IPS-NIHi11 (cell line): ENCODE results near the gene TRPV4.
"Not testable (repeated sequence)": the region's sequence is repeated elsewhere in the genome, so short reads cannot be mapped to it uniquely, and the experiment has no call there.

Source experiments
- DNase-seq: peaks from one replicate; pipeline ENCODE4 v3.0.0; 2012; ENCODE audit warnings: mixed read lengths, low spot score

Gene TRPV4

DNA sequence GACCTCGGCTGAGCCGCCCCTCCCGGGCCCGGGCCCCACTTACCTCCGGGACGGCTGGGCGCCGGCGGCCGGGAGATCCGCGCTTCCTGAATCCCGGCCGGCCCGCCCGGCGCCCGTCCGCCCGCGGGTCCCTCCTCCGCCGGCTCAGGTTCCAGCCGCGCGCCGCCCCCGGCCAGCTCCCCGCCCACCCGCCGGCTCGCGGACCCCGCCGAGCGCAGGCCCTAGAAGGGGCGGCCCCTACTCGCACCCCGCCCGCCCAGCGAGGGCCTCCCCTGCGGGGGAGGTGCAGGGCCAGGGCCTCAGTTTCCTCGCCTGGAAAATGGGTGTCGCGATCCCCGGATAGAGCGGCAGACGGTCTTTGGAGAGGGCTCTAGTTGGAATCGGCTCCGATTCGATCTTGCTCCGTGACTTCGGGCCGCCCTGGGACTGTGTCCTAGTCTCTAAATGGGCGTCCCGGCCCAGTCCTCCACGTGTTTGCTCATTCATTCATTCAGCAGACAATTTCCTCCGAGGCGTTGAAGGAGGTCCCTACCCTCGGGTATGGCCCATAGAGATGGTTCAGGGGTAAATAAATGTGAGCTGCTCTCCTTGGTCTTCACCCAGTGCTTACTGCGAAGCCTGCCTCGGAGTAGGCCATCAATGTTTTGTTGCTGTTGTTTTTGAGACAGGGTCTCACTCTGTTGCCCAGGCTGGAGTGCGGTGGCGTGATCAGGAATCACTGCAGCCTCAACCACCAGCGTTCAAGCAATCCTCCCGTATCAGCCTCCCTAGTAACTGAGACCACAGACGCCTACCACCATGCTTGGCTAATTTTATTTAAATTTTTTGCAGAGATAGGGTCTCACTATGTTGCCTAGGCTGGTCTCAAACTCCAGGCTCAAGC, at the start of gene TRPV4:
Gene TRPV4, minus strand, starts transcription at position 92 of the 883 bp plus-strand sequence. CDS start 18,602 bp downstream, outside the sequence.
- peak; percentile 94 for DNase-seq

DNA sequence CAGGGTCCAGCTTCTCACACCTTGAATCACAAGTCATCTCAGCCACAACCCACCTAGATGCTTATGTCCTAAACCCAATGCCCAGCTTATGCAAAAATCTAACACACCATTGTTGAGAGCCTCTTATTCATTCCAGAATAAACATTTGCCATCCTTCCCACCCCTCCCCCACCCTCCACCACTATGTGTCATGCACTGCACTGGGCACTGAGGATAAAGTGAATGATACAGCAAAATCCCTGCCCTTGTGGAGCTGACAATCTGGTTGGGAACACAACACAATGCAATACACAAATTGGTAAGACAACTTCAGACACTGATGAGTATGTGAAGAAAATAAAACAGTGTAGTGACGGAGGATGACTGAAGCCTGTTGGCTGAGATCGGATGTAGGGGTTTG, 48.6 kb upstream of the TRPV4 start:
- no peak for DNase-seq

DNA sequence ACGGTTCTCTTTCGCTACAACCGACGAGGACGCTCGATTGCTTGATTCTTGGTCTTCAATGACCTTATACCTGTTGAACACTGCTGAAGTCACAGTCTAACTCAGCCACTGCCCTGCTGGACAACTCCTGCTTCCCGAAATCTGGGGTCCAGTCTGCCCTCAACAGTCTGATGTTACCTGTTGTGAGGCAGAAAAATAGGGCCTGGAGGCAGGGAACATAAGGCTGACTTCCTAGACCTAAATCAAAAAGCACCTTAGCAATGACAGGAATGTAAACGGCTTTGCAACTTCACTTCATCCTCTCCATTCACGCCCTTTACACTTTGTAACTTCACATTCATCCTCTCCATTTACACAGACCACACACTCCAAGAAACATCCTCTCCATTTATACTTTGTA, 47.7 kb upstream of the TRPV4 start:
- DNase-seq: no peak

DNA sequence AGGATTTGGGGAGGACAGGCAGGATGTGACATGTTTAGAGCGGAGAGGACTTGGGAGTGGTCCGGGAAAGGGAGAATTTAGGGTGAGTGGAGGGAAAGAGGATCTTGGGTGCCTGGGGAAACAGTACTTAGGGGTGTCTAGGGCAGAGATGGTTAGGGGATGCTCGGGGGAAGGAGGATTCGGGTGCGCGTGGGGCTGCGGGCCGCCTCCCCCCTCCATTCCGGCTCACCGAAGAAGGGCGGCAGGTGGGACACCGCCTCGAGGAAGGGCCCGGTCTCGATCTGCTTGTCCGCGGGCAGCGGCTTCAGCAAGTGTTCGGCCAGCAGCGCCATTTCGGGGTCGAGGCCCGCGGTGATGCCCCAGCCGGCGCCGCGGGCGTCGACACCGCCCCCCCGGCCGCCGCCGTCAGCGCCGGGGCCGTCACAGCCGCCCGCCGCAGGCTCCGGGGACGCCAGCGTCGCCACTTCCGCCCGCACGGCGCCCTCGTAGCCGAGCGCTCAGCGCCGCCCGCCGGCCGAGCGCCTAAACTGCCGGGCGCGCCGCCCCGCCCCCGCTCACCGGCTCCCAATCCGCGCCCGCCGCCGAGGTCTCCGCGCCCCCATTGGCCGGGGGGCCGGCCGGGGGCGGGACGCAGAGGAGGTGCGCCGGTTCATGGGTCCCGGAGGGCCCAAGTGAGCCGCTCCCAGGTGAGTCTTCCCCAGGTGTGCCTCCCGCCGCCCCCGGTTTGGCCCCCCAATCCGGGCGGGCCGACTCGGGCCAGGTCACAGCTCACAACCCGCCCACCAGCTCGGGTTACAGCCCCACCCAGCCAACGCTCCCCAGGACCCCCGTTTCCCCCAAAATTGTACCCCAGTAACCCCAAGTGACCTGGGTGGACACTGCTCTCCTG, 47.1 kb upstream of the TRPV4 start, which contains the start of gene GLTP:
Gene GLTP, minus strand, starts transcription at position 499 of the 889 bp plus-strand sequence. Its CDS starts 167 bp downstream, at position 332.
- DNase-seq: peak; percentile 99

DNA sequence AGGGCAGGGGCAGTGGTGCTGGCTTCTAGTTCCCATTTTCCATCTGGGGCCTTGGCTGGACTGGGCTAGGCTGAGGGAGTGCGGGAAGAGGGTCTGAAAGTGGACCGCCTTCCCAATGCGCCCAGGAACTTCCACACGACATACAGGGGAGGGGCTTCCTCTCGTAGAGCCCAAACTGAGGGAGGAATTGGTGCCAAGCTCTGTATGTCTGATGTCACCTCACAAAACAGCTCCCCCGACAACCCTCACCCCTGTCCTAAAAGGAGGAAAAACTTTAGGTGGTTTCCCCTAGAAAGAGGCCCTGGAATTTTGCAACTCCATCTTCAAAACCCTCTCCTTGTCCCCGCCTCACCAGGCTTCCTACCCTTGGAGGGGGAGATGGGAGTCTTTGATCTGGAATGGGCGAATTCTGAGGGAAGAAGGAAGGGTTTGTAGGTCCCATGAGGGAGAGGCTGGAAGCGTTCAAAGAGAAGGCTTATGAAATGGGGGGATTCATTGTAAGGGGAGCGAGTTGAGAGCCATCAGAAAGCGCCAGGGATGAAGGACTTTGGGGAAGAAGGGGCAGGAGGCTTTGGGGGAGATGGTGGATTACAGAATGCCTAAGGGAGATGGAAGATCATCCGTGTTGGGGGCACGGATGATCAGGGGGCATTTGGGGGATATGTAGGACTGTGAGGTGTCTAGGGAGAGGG, 46.3 kb upstream of the TRPV4 start:
- no peak for DNase-seq

DNA sequence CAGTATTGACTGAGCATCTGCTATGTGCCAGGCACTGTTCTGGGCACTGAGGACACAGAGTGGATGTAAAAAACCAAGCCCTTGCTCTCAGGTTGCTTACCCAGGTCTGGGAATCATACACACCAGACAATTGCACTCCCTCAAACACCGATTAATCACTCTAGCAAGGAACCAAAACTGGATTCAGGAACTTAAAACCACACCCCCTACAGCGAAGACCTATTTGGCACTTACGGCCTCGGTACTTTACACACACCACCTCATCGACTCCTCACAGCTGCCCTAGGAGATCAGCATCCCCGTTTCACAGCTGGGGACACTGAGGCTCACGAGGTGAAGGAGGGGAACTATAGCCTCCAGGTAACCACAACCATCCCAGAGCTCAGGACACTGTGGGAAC, 45.6 kb upstream of the TRPV4 start:
- no peak for DNase-seq

DNA sequence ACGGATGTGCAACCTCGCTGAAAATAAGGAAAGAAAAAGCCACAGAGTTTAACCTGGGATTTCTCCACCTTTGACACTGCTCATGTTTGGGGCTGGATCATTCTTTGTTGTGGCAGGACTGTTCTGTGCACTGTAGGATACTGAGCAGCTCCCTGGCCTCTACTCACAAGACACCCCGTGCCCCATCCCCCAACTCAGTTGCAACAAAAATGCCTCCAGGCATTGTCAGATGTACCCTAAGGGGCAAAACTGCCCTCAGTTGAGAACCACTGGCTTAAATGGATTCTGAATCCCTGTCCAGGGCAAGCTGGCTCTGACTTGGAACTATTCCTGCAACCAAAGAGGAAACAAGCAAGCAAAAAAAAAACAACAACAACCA, 45.0 kb upstream of the TRPV4 start:
- DNase-seq: no peak

DNA sequence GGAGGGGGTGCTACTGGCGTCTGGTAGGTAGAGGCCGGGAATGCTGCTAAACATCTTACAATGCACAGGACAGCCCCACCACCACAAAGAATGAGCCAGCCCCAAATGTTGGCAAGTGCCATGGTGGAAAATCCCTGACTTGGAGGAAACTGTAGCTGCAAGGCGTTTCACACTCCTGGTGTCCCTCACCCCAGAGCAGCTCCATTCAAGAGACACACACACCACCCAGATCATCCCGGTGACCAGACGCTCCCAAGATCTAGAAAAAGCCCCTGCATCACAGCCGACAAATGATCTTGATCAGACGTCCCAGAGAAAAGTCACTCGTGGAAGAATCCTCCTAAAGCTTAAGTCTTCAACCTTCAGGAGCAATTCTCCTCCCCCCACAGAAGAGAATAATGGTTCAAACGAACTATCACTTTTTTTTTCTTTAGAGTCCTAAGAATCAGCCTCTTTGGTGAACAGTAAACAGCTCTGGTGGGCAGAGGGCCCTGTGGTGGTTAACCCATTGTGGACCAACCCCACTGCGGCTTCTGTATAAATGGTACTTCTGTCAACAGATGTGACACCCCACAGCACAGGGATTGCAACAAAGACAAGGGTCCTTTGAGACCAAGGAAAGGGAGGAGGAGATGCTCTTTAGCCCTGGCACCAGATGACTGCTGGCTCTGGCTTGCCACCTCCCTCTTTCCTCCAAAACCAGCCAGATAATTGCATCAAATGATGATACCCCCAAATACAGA, 44.5 kb upstream of the TRPV4 start:
- DNase-seq: no peak

DNA sequence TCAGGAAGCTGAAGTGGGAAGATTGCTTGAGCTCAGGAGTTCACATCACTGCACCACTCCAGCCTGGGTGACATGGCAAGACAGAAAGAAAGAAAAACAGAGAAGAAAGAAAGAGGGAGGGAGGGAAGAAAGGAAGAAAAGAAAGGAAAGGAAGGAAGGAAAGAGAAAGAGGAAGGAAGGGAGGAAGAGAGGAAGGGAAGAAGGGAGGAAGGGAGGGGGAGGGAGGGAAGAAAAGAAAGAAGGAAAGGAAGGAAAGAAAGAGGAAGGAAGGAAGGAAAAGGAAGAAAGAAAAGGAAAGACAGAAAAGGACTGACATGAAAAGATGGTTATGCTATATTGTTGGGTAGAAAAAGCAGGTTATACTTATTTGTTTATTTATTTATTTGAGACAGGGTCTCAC, 43.2 kb upstream of the TRPV4 start:
- DNase-seq: no peak

DNA sequence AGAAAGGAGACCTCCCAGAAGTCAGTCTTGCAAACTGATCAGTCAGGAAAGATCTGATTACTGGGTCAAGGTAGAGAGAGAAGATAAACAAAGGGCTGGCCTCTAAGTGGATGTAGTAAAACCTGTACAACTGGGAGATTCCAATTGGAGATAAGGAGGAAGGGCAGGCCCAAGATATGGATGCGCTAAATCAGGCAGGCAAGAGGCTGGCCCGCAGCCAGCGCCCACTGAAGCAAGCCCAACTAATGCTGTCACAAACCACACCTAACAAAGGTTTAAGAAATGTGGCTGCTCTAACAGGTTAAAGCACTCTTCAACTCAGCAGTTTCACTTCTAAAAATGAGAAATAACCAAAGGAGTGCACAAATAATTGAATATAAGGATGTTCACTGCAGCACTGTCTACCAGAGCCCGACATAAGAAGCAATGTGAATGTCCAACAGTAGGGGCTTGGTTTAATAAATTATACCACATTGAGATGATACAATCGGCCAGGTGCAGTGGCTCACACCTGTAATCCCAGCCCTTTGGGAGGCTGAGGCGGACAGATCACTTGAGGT, 42.5 kb upstream of the TRPV4 start:
- no peak for DNase-seq

DNA sequence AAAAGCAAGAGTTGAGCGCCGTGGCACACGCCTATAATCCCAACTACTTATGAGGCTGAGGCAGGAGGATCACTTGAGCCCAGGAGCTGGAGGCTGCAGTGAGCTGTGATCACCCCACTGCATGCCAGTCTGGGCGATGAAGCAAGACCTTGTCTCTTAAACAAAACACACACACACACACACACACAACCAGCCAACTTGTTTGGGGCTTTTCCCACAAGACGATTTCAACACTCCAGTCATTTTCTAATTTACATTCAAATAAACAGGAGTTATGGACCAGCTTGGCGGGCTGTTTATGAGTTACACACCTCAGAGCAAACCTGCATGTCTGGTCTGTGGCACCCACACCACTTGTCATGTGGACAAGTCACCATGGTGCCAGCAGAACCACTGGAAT, 40.5 kb upstream of the TRPV4 start:
- DNase-seq: no peak

DNA sequence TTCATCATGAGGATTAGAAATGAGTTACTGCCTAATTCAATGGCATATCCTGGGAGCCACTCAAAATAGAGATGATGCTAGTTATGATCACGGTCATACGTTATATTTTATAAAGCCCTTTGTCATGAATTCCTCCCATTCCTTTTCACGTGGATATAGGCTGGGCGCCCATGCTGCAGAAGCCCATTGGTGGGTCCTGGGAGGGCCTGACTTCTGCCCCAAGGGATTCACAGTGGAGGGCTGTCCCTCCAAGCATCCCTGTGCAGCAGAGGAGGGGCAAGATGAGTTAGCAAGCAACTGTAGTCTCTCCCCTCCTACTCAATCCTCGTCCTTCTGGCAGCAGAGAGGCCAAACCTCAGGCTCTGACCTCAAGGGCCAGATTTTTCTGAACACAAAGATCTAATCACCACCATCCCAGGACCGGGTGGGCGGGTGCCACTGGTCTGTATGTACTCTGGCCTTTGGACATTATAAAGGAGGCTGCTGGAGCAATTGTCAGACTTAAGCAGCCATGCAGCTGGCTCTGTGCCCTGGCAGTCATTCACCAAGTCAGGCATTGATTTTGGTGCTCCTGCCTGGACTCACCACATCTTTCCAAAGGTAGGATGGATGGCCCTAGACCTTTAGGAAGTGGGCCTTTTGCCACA, 38.6 kb upstream of the TRPV4 start:
- DNase-seq: no peak

DNA sequence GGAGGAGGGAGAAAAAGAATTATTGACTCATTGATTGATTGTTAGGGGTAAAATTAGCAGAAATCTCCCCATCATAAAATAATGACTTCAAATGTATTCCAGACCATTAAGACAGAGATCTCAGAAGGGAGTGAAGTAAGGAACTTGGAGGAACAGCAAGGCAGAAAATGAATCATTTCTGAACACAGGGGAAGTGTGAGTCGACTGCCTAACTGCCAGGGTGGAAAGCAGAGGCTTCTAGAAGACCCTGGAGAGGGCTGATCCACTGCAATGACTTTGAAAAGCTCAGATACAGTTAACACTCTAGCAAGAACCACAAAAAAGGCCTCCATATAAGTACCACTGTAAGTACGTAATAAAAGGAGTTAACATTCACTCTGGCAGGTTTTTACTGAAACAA, 37.5 kb upstream of the TRPV4 start:
- DNase-seq: no peak

DNA sequence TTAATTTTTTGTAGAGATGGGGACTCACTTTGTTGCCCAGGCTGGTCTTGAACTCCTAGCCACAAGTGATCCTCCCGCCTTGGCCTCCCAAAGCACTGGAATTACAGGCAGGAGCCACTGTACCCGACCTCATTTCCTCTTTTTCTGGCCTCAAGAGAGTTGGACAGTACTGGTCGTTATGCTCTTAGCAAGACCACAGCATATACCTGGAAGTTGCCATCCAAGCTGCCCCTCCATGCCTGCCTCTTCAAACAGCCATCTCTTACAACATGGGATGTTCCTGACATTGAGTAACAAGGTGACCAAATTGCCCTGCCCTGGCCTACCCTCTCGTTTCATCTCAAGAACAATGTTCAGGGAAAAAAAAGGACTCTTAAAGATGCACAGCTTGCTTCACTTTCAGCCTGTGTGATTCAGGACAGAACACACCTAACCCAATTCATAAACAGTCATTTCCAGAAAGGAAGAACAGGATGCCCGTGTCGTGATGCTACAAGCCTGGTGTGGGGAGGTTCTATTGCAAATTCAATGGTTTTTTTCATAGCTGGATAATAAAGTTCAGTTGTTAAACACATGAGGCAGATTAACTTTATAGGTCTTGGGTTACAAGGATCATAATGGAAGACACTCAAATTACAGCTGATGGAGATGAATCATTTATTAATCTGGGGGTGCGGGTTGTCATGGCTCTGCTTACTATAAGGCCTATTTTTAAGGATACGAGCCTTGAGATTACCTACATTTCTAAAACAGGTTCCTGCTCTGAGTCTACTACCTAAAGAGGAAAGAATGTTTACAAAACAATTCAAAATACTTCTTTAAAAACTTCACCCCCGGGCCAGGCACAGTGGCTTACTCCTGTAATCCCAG, 35.2 kb upstream of the TRPV4 start:
- DNase-seq: no peak

DNA sequence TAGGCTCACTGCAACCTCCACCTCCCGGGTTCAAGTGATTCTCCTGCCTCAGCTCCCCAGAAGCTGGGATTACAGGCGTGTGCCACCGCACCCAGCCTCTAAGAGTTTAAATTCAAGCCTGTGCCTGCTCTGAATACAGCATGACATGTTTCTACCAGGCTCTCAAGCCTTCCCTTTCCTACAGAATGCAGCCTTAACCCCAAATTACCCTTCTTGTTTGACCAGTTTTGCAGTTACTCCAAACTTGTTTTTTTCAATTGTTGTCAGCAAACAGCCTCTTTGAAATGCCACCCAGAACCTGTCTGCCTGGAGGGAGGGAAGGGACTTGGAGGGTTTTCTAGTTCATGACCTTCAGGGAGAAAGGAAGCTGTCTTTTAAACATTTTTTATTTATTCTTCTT, 31.7 kb upstream of the TRPV4 start:
- peak; percentile 46 for DNase-seq

DNA sequence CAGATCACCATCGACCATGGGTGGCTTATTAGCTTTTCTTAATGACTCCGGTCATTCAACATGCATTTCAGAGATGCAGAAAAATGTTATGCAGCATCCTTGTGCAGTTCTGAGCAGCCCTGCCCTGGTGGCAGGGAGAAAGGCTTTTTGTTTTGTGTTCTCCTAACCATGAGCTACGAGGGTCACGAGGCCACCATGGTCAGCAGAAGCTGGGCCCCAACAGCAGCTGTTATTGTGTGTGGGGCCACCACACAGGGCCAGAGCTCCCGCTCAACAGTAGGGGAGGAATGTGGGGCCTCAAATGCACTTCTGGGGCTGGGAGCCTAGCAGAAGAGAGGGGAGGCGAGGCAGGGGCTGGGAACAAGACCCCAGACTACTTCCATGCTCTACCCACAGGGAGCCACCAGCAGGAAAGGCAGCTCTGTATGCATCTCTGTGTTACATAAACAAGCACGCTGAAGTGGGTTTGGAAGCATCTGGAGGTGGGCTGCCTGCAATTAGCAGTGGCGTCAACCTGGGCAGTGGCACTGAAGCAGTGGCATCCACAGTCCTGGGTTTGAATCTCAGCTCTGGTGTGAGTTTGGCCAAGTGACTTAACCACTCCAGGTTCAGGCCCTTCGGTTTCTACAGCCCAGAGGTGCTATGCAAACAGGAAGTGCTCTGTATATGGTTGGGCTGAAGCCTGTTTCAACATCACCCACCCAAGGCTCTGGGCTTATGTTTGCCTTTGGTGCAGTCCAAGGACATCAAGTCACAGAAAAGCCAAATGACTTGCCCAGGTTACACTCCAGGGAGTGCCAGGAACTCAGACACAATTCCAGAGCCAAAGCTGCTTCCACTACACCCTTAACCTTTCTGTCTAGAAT, 30.9 kb upstream of the TRPV4 start:
- no peak for DNase-seq

DNA sequence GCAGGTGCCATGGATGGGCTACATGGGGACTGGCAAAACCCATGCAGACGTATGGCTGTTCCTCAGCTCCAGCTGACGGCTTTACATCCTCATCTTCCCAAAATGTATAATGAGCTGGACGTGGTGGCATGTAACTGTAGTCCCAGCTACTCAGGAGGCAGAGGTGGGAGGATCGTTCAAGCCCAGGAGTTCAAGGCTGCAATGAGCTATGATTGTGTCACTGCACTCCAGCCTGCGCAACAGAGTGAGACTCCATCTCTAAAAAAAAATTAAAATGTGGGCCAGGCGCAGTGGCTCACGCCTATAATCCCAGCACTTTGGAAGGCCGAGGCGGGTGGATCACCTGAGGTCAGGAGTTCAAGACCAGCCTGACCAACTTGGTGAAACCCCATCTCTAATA, 29.3 kb upstream of the TRPV4 start:
- not testable (repeated sequence) for DNase-seq

DNA sequence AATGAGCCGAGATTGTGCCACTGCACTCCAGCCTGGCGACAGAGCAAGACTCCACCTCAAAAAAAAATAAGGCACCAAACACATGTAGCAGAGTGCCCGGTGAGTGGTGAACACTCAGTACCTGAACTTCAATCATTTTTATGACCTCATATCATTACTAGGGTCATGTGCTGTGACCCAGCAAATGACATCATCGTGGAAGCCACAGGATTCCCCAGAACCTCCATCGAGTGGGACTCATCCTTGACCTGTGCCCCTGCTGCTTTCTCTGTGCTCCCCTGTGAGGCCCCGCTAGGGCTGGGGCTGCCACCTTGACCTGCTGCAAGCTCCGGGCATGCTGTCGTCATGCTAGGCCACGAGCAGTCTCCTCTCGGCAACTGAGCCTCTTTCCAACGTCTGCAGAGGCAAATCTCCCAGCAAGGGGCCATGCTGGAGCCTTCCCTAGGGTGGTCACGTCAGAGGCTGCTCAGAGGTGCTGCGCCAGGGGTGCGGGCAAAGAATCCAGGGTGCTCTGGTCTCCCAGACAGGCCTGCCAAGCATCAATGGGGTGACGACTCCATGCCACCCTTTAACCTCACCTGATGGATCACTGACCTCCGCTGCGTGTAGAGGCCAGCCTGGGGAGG, 28.6 kb upstream of the TRPV4 start:
- no peak for DNase-seq
